Upper lobe of left lung (tissue), 6 donors: Measurements from ENCODE around the gene ZBTB5. TPM values are rescaled to one million over a fixed set of nuclear protein-coding genes. Genes with fewer than 3 reads are reported as not detected.

ENCODE experiments used
- ATAC-seq, 2 donors: fragments of 200-7000 bp; cut with Tn5 transposase; one replicate each; pipeline ENCODE4 v1.9.1; 2022; ENCODE audit warnings: mild to moderate bottlenecking in 2 of 2, moderate library complexity in 2 of 2; ENCODE audit not compliant: low FRiP score in 2 of 2
- DNase-seq, 2 donors: peaks; one replicate each; pipeline ENCODE4 v3.0.0-alpha.2; 2019 to 2020
- H3K27ac ChIP-seq, 4 donors: fragments of 200-600 bp; sonication (generic); one replicate each; pipeline ENCODE4 v1.5.1; 2016 to 2019
- H3K27me3 ChIP-seq, 4 donors: fragments of 200-600 bp; sonication (generic); one replicate each; pipeline ENCODE4 v1.5.1; 2017 to 2019
- H3K36me3 ChIP-seq, 4 donors: fragments of 200-600 bp; sonication (generic); one replicate each; pipeline ENCODE4 v1.5.1; 2016 to 2019
- H3K4me1 ChIP-seq, 4 donors: fragments of 200-600 bp; sonication (generic); one replicate each; pipeline ENCODE4 v1.5.1; 2018 to 2019
- H3K4me3 ChIP-seq, 4 donors: fragments of 200-600 bp; sonication (generic); one replicate each; pipeline ENCODE4 v1.5.1; 2017 to 2019; ENCODE audit warnings: mild to moderate bottlenecking in 2 of 4, moderate library complexity in 1 of 4
- H3K9me3 ChIP-seq, 4 donors: fragments of 200-600 bp; sonication (generic); one replicate each; pipeline ENCODE4 v1.5.1; 2018 to 2019
- EP300 ChIP-seq, 4 donors: sonication (generic); formaldehyde crosslinking; IDR thresholded peaks; one replicate each; pipeline ENCODE4 v1.5.1; 2017; ENCODE audit warnings: antibody characterized with exemption in 4 of 4, control low read depth in 2 of 4
- POLR2A ChIP-seq, 4 donors: fragments of 450-650 bp; IDR thresholded peaks; one replicate each; pipeline ENCODE4 v1.5.1; 2016 to 2017; ENCODE audit warnings: antibody characterized with exemption in 4 of 4, mild to moderate bottlenecking in 2 of 4
- POLR2AphosphoS5 ChIP-seq, 2 donors: sonication (generic); formaldehyde crosslinking; IDR thresholded peaks; one replicate each; pipeline ENCODE4 v1.5.1; 2017; ENCODE audit warnings: antibody characterized with exemption in 2 of 2
- WGBS, 2 donors: methylation state at CpG; one replicate each; pipeline ENCODE4 v1.1.5; 2017 to 2018; 5-methylcytosine and 5-hydroxymethylcytosine counted together
- total RNA-seq, 6 donors: library from RNA; depleted of rRNA in 4 of 6; stranded (reverse); fragments of >200 nt in 4 of 6; gene quantifications; one replicate each; pipeline versions ENCODE4 v1.1.0 to v1.2.1, GENCODE V29; 2016 to 2021
- TF ChIP-seq, protein P1 (sequence below), 6 experiments: fragments of 450-650 bp in 4 of 6; fragments of 200-600 bp in 2 of 6; sonication (generic) in 2 of 6; IDR thresholded peaks; one replicate each; pipeline ENCODE4 v1.5.1; 2016 to 2019; ENCODE audit warnings: antibody characterized with exemption in 6 of 6
- donor health status: DM: no; HTN: no; CAD: no; lungs with moderate emphysema.
- donor health status: DM: no; HTN: yes; CAD: no; lungs with severe emphysema.

ZBTB5 gene
- total RNA-seq, 6 donors from 2014 or later, result 7.9 to 15.0 (median 10.0) TPM

DNA sequence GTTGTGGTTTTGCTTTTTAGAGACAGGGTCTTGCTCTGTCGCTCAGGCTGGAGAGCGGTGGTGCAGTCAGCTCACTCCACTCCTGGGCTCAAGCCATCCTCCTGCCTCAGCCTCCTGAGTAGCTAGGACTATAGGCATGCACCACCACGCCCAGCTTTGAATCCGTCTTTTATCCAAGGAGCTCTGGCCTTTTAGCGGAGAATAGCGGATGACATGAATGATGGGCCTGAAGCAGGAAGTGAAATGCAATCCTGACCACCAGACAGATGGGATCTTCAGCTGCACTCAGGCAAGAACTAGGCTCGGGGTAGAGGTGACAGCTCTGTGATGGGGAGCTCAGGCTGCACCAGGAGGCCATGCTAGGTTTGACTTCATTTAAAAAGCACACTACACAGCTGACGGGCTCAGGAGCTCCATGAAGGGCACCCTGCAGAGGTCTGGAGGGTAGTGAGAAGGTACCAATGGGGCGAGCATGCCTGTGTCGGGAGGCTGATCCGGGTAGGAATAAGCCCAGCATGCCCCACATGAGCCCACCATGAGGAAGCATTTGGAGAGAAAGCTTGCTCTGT, 42.4 kb upstream of the ZBTB5 start:
- Histone ChIP-seq H3K9me3 (no peaks in the 10 kb centered on the region), H3K4me3 (no peak overlapping the region), H3K27me3 (no peaks in the 10 kb centered on the region), H3K4me1 (no peaks in the 10 kb centered on the region), H3K27ac (no peak overlapping the region), H3K36me3 (peaks cover 0 to 32% (median 16%) of the 10 kb centered on the region in 4 donors)
- ATAC-seq (no peak), DNase-seq (no peak)
- TF ChIP-seq EP300 (IDR thresholded peaks at IDR 0.05) (no peak), POLR2A (IDR thresholded peaks at IDR 0.05) (no peak)
- WGBS, 2 donors, result 94 to 98% methylated on average over 11 of the region's 11 CpGs

DNA sequence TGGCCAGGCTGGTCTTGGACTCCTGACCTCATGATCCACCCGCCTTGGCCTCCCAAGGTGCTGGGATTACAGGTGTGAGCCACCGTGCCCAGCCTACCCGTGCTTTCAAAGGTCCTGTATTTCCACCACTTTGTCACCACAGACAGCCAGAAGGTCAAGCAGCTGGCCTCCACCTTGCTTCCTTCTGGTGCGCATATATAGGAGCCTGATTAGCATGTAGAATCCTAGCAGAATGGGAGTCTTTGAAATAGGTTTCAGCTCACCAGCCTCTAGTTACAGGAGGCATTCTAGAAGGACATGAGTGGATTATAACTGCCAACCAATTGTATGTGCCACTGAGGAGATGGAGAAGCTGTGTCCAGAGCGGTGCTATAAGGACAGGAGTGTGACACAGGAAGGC, 39.4 kb upstream of the ZBTB5 start:
- H3K36me3 ChIP-seq, result peaks cover 7 to 54% (median 34%) of the 10 kb centered on the region in 4 donors
- H3K4me1 ChIP-seq, result no peaks in the 10 kb centered on the region
- H3K4me3 ChIP-seq, result no peak overlapping the region
- no peak for TF ChIP-seq POLR2A (IDR thresholded peaks at IDR 0.05)
- no peak for TF ChIP-seq POLR2AphosphoS5 (IDR thresholded peaks at IDR 0.05)
- TF ChIP-seq, protein P1, sequence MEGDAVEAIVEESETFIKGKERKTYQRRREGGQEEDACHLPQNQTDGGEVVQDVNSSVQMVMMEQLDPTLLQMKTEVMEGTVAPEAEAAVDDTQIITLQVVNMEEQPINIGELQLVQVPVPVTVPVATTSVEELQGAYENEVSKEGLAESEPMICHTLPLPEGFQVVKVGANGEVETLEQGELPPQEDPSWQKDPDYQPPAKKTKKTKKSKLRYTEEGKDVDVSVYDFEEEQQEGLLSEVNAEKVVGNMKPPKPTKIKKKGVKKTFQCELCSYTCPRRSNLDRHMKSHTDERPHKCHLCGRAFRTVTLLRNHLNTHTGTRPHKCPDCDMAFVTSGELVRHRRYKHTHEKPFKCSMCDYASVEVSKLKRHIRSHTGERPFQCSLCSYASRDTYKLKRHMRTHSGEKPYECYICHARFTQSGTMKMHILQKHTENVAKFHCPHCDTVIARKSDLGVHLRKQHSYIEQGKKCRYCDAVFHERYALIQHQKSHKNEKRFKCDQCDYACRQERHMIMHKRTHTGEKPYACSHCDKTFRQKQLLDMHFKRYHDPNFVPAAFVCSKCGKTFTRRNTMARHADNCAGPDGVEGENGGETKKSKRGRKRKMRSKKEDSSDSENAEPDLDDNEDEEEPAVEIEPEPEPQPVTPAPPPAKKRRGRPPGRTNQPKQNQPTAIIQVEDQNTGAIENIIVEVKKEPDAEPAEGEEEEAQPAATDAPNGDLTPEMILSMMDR (IDR thresholded peaks at IDR 0.05), result no peak
- no peak for TF ChIP-seq EP300 (IDR thresholded peaks at IDR 0.05)
- WGBS, 2 donors, result 85 to 97% methylated on average over 4 to 5 of the region's 5 CpGs
- H3K27ac ChIP-seq, result no peak overlapping the region
- no peaks in the 10 kb centered on the region for H3K27me3 ChIP-seq
- no peaks in the 10 kb centered on the region for H3K9me3 ChIP-seq
- ATAC-seq (no peak), DNase-seq (no peak)

DNA sequence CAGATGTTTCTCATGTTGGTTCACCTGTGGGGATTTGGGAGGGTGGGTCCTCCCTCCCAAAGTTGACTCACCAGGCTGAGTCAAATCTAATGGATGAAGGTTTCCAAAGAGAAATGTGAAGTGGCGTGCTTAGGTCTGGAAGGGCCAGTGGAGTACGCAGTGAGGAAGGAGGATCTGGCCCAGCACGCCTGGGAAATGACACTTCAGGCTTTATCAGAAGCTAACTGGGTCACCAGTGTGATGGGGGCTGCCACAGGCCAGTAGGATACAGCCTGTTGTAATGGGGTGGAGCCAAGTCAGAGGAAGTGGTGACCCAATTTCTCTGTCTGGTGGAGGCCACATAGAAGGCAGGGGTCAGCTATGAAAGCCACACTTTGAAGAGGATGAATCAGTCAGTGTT, 38.5 kb upstream of the ZBTB5 start:
- no peak overlapping the region for H3K27ac ChIP-seq

GRCh38 chr9:37501957-37502596, 36.8 kb upstream of the ZBTB5 start:
- TF ChIP-seq, protein P1 (IDR thresholded peaks at IDR 0.05), result no peak
- TF ChIP-seq EP300 (IDR thresholded peaks at IDR 0.05), result no peak
- no peak for TF ChIP-seq POLR2A (IDR thresholded peaks at IDR 0.05)
- no peak for TF ChIP-seq POLR2AphosphoS5 (IDR thresholded peaks at IDR 0.05)
- no peak overlapping the region for H3K4me3 ChIP-seq
- 60 to 82% methylated on average over 2 of the region's 2 CpGs for whole genome bisulfite sequencing, 2 donors
- H3K27ac ChIP-seq, result no peak overlapping the region
- H3K4me1 ChIP-seq, result no peaks in the 10 kb centered on the region
- no peak for DNase-seq
- no peak for ATAC-seq
- H3K27me3 ChIP-seq, result no peaks in the 10 kb centered on the region
- no peaks in the 10 kb centered on the region for H3K9me3 ChIP-seq
- H3K36me3 ChIP-seq, result peaks cover 7 to 71% (median 49%) of the 10 kb centered on the region in 4 donors

More for the DNA sequence above, 38.5 kb upstream of the ZBTB5 start:
- WGBS, 2 donors, result 72 to 88% methylated on average over 3 of the region's 3 CpGs
- Histone ChIP-seq H3K4me3 (no peak overlapping the region), H3K9me3 (no peaks in the 10 kb centered on the region), H3K36me3 (peaks cover 7 to 61% (median 37%) of the 10 kb centered on the region in 4 donors), H3K4me1 (no peaks in the 10 kb centered on the region), H3K27me3 (no peaks in the 10 kb centered on the region)
- peak; percentile 29 to 59 for ATAC-seq
- peak in 1 of 2 donors; percentile 41 for TF ChIP-seq POLR2AphosphoS5 (IDR thresholded peaks at IDR 0.05)
- no peak for TF ChIP-seq EP300 (IDR thresholded peaks at IDR 0.05)
- no peak for TF ChIP-seq POLR2A (IDR thresholded peaks at IDR 0.05)
- TF ChIP-seq, protein P1 (IDR thresholded peaks at IDR 0.05), result no peak
- DNase-seq, result peak in 1 of 2 donors; percentile 41

GRCh38 chr9:37499297-37499696, 34.0 kb upstream of the ZBTB5 start:
- Histone ChIP-seq H3K4me1 (no peaks in the 10 kb centered on the region), H3K36me3 (peaks cover 7 to 93% (median 64%) of the 10 kb centered on the region in 4 donors), H3K27ac (no peak overlapping the region), H3K4me3 (no peak overlapping the region), H3K27me3 (no peaks in the 10 kb centered on the region), H3K9me3 (no peaks in the 10 kb centered on the region)
- WGBS, 2 donors, result 90 to 91% methylated on average over 6 of the region's 6 CpGs
- ATAC-seq (no peak), DNase-seq (no peak)
- TF ChIP-seq EP300 (IDR thresholded peaks at IDR 0.05) (no peak), POLR2A (IDR thresholded peaks at IDR 0.05) (no peak), POLR2AphosphoS5 (IDR thresholded peaks at IDR 0.05) (no peak)
- TF ChIP-seq, protein P1 (IDR thresholded peaks at IDR 0.05), result no peak
